ENCODE measurements around the gene SPTBN2.
"Not testable (repeated sequence)": the region's sequence is repeated elsewhere in the genome, so short reads cannot be mapped to it uniquely, and the experiment has no call there.

Gene SPTBN2

DNA sequence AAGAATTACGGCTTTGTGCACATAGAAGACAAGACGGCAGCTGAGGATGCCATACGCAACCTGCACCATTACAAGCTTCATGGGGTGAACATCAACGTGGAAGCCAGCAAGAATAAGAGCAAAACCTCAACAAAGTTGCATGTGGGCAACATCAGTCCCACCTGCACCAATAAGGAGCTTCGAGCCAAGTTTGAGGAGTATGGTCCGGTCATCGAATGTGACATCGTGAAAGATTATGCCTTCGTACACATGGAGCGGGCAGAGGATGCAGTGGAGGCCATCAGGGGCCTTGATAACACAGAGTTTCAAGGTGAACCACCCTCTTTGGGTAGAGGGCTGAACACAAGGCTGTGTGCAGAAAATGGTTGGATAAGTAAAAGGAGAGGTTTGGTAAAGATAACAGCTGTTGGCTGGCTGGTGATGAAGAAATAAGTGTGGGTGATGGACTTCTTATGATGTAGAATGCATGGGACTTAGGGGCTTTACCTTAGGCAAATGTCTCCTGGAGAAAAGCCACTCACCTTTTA is 89.1 kb downstream of the SPTBN2 start:
- H3K4me1 ChIP-seq (ENCODE audit: control insufficient read depth, low read depth, low read length); H2BK5ac ChIP-seq (ENCODE audit: low read length); H4K8ac ChIP-seq (ENCODE audit: low read depth, low read length); H3K23ac ChIP-seq (ENCODE audit: low read length); H2BK120ac ChIP-seq (ENCODE audit: low read depth, low read length); H2AK5ac ChIP-seq (ENCODE audit: low read length); H3K36me3 ChIP-seq (ENCODE audit: control insufficient read depth, insufficient read depth, low read length); H3K79me1 ChIP-seq (ENCODE audit: low read length); DNase-seq; H3K4me3 ChIP-seq (ENCODE audit: low read length); H4K5ac ChIP-seq (ENCODE audit: low read length); H3K4ac ChIP-seq (ENCODE audit: low read depth, low read length); H3K27me3 ChIP-seq (ENCODE audit: insufficient read depth, low read length, poor library complexity); H3K18ac ChIP-seq (ENCODE audit: low read length); H2BK15ac ChIP-seq (replicated peaks; ENCODE audit: low read depth); H3K27ac ChIP-seq (ENCODE audit: low read depth, low read length): not testable (repeated sequence)
- no CpG with 5 or more reads among the region's 10 CpGs for WGBS (ENCODE audit: extremely low coverage, insufficient coverage, low lambda C conversion rate)
- H3K4me2 ChIP-seq (ENCODE audit: low read length), result peak overlapping the region; percentile 60
- H3K9ac ChIP-seq (ENCODE audit: low read length), result peak overlapping the region; percentile 64
- H3K79me2 ChIP-seq (ENCODE audit: control insufficient read depth, insufficient read depth, low read length), result peaks cover 71% of the 10 kb centered on the region
- peak overlapping the region; percentile 9 for H3K56ac ChIP-seq (ENCODE audit: low read length)

DNA sequence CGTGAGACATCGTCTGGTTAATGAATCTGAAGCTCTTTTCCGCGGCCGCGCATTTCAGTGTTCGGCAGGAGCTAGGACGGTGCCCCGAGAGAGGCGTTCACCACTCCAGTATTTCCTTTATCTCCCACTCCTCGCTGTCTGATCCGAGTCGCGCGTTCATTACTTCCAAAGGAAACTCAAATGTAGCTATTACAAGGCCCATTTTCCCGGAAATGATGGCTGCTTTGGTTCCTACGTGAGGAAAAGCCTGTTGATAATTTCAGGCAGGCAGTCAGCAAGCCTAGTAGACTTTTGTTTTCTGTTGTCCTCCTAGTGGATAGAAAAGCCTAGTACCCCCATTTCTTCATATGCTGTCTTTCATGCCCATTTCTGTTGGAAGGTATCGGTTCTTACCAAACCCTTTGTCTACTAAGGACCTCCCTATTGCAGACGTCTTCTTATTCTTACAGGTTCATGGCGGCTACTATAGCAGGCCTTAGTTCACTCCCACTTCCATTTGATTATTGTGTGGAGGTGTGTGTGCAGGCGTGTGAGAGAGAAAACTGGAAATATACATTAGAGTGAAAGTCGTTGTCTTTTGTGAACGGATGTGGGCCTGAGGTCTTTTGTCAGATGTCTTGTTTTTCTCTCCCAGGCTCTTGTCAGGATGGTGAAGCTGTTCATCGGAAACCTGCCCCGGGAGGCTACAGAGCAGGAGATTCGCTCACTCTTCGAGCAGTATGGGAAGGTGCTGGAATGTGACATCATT is 89.8 kb downstream of the SPTBN2 start:
- Histone ChIP-seq H2BK5ac (ENCODE audit: low read length) (no peak overlapping the region), H3K18ac (ENCODE audit: low read length) (peak overlapping the region; percentile 35), H3K4ac (ENCODE audit: low read depth, low read length) (peak overlapping the region; percentile 39), H2BK120ac (ENCODE audit: low read depth, low read length) (peak overlapping the region; percentile 4), H3K4me1 (ENCODE audit: control insufficient read depth, low read depth, low read length) (peaks cover 5% of the 10 kb centered on the region), H3K79me1 (ENCODE audit: low read length) (peaks cover 1% of the 10 kb centered on the region), H3K9ac (ENCODE audit: low read length) (peak overlapping the region; percentile 97), H3K4me3 (ENCODE audit: low read length) (peak overlapping the region; percentile 95), H3K4me2 (ENCODE audit: low read length) (peak overlapping the region; percentile 89), H4K8ac (ENCODE audit: low read depth, low read length) (no peak overlapping the region), H3K36me3 (ENCODE audit: control insufficient read depth, insufficient read depth, low read length) (peaks cover 5% of the 10 kb centered on the region), H3K56ac (ENCODE audit: low read length) (peak overlapping the region; percentile 99), H2AK5ac (ENCODE audit: low read length) (no peak overlapping the region), H3K27ac (ENCODE audit: low read depth, low read length) (peak overlapping the region; percentile 88), H3K27me3 (ENCODE audit: insufficient read depth, low read length, poor library complexity) (no peaks in the 10 kb centered on the region), H4K5ac (ENCODE audit: low read length) (no peak overlapping the region), H3K79me2 (ENCODE audit: control insufficient read depth, insufficient read depth, low read length) (peaks cover 67% of the 10 kb centered on the region), H2BK15ac (replicated peaks; ENCODE audit: low read depth) (no peak overlapping the region), H3K23ac (ENCODE audit: low read length) (peak overlapping the region; percentile 12)
- no CpG with 5 or more reads among the region's 27 CpGs for WGBS (ENCODE audit: extremely low coverage, insufficient coverage, low lambda C conversion rate)
- peak; percentile 57 for DNase-seq

DNA sequence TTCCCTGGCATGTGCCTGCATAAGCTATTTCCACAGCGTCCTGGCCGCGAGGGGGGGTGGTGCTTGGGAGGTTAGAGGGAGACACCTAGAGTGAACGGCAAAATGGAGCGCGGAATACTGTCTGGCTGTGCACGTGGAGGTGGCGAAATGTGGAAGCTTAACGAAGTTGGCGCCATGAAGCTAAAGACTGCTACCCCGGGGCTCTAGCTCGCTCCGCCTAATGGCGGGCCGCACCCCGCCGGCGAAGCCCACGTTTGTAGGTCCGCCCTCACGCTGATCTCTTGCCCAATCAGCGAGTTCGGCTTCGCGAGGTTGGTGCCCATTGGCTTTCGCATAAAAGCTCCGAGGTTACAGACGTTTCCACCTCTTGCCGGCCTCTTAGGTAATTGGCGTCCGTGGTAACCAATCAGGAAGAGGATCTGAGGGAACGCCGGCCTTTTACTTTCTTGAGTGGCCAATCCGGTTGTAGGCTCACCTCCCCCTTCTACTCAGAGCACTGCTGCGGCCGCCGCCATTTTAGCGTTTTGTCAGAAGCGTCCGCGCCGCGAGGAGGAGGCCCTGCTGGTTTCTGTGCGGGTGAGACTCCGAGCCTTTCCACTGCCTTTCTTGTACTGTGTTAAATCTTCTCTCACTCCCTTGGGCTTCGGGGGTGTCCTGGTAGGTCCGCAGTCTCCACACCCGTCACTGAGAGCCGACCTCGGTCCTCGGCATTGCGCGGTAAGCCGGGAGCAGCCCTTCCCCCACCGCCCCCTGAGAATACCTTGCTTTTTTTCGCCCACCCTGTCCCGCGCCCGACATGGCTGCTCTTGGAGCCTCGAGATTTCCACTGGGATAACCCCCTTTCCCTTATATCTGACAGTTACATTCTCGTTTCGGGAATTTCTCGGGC is 90.6 kb downstream of the SPTBN2 start, which contains the start of gene RBM4:
TSS of gene RBM4 (plus strand) at position 527 of the 889 bp plus-strand sequence. CDS start 1,009 bp downstream, outside the sequence.
- Histone ChIP-seq H3K4me3 (ENCODE audit: low read length) (peak within 1 kb of the TSS; percentile 95), H4K8ac (ENCODE audit: low read depth, low read length) (peak within 1 kb of the TSS; percentile 94), H4K5ac (ENCODE audit: low read length) (no peak within 1 kb of the TSS), H2BK5ac (ENCODE audit: low read length) (peak within 1 kb of the TSS; percentile 92), H3K36me3 (ENCODE audit: control insufficient read depth, insufficient read depth, low read length) (peaks cover 4% of the 10 kb centered on the region), H3K18ac (ENCODE audit: low read length) (peak within 1 kb of the TSS; percentile 35), H3K79me2 (ENCODE audit: control insufficient read depth, insufficient read depth, low read length) (peaks cover 61% of the 10 kb centered on the region), H2AK5ac (ENCODE audit: low read length) (peak within 1 kb of the TSS; percentile 52), H3K4ac (ENCODE audit: low read depth, low read length) (peak within 1 kb of the TSS; percentile 39), H3K27ac (ENCODE audit: low read depth, low read length) (peak within 1 kb of the TSS; percentile 88), H2BK120ac (ENCODE audit: low read depth, low read length) (peak within 1 kb of the TSS; percentile 4), H3K79me1 (ENCODE audit: low read length) (peaks cover 1% of the 10 kb centered on the region), H3K23ac (ENCODE audit: low read length) (peak within 1 kb of the TSS; percentile 99), H3K56ac (ENCODE audit: low read length) (peak within 1 kb of the TSS; percentile 99), H3K9ac (ENCODE audit: low read length) (peak within 1 kb of the TSS; percentile 97), H3K27me3 (ENCODE audit: insufficient read depth, low read length, poor library complexity) (no peaks in the 10 kb centered on the region), H3K4me1 (ENCODE audit: control insufficient read depth, low read depth, low read length) (peaks cover 5% of the 10 kb centered on the region), H2BK15ac (replicated peaks; ENCODE audit: low read depth) (no peak within 1 kb of the TSS), H3K4me2 (ENCODE audit: low read length) (peak within 1 kb of the TSS; percentile 89)
- WGBS (ENCODE audit: extremely low coverage, insufficient coverage, low lambda C conversion rate), result no CpG with 5 or more reads among the region's 63 CpGs
- peak; percentile 100 for DNase-seq

DNA sequence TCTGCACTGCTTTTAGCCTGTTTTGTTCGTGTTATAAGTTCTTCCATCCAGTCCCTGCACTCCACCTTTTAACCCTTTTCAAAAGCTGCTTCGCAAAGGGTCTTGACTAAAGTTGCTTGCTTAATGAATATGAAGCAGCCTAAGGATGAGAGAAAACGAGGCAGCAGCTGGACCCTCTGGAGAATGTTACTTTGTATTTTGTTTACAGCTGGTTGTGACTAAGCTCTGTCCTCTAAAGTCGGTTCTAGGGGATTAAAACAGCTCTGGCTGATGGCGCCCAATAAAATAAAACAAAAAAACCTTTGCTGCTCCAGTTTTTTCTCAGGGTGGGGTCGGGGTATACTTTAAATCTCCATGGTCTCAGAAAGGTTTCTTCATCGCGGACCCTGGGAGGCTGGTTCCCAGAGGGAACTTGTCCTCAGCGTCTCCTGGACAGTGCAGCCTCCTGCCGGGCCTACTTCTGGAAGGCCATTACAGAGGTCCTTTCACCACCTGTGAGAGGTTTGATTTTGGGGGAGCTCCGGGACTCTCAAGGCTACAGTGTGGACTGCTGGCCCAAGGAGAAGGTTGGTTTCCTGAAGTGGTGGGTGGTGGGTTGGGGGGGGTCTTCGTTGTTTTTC is 91.3 kb downstream of the SPTBN2 start:
- Histone ChIP-seq H4K5ac (ENCODE audit: low read length) (no peak overlapping the region), H3K18ac (ENCODE audit: low read length) (peak overlapping the region; percentile 21), H4K8ac (ENCODE audit: low read depth, low read length) (peak overlapping the region; percentile 94), H3K4me1 (ENCODE audit: control insufficient read depth, low read depth, low read length) (peaks cover 5% of the 10 kb centered on the region), H3K79me1 (ENCODE audit: low read length) (peaks cover 1% of the 10 kb centered on the region), H3K4me2 (ENCODE audit: low read length) (peak overlapping the region; percentile 66), H3K56ac (ENCODE audit: low read length) (peak overlapping the region; percentile 92), H3K79me2 (ENCODE audit: control insufficient read depth, insufficient read depth, low read length) (peaks cover 55% of the 10 kb centered on the region), H2BK5ac (ENCODE audit: low read length) (no peak overlapping the region), H2BK120ac (ENCODE audit: low read depth, low read length) (no peak overlapping the region), H3K27ac (ENCODE audit: low read depth, low read length) (peak overlapping the region; percentile 69), H3K23ac (ENCODE audit: low read length) (peak overlapping the region; percentile 29), H3K36me3 (ENCODE audit: control insufficient read depth, insufficient read depth, low read length) (peaks cover 2% of the 10 kb centered on the region), H3K4me3 (ENCODE audit: low read length) (no peak overlapping the region), H2BK15ac (replicated peaks; ENCODE audit: low read depth) (no peak overlapping the region), H3K27me3 (ENCODE audit: insufficient read depth, low read length, poor library complexity) (no peaks in the 10 kb centered on the region), H3K4ac (ENCODE audit: low read depth, low read length) (no peak overlapping the region), H3K9ac (ENCODE audit: low read length) (peak overlapping the region; percentile 88), H2AK5ac (ENCODE audit: low read length) (no peak overlapping the region)
- WGBS (ENCODE audit: extremely low coverage, insufficient coverage, low lambda C conversion rate), result no CpG with 5 or more reads among the region's 12 CpGs
- DNase-seq, result no peak

DNA sequence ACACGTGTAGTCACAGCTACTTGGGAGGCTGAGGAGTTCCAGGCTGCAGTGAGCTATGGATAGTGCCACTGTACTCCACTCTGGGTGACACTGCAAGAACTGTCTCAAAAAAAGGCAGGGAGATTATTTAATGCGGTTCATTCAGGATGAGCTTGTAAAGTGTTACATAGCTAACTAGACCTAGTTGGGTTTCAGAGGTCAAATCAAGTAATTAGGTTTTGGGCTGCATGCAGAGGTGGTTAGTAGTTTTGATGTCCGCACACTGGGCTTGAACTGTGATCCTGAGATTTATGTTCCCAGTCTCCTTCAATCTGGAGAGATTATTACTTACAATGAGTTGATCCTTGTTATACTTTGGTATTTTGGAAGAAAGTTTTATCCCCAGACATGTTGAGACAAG is 92.6 kb downstream of the SPTBN2 start:
- no CpG with 5 or more reads among the region's 3 CpGs for WGBS (ENCODE audit: extremely low coverage, insufficient coverage, low lambda C conversion rate)

More for the DNA sequence above, 92.6 kb downstream of the SPTBN2 start:
- no peak overlapping the region for H2AK5ac ChIP-seq (ENCODE audit: low read length)
- DNase-seq, result no peak
- H3K23ac ChIP-seq (ENCODE audit: low read length), result no peak overlapping the region
- H2BK120ac ChIP-seq (ENCODE audit: low read depth, low read length), result no peak overlapping the region
- H3K4me1 ChIP-seq (ENCODE audit: control insufficient read depth, low read depth, low read length), result peaks cover 5% of the 10 kb centered on the region
- no peak overlapping the region for H3K27ac ChIP-seq (ENCODE audit: low read depth, low read length)
- H3K4ac ChIP-seq (ENCODE audit: low read depth, low read length), result no peak overlapping the region
- H3K4me3 ChIP-seq (ENCODE audit: low read length), result no peak overlapping the region
- no peak overlapping the region for H4K5ac ChIP-seq (ENCODE audit: low read length)
- H3K18ac ChIP-seq (ENCODE audit: low read length), result no peak overlapping the region
- H3K9ac ChIP-seq (ENCODE audit: low read length), result no peak overlapping the region
- peaks cover 7% of the 10 kb centered on the region for H3K36me3 ChIP-seq (ENCODE audit: control insufficient read depth, insufficient read depth, low read length)
- no peak overlapping the region for H2BK5ac ChIP-seq (ENCODE audit: low read length)
- no peak overlapping the region for H3K4me2 ChIP-seq (ENCODE audit: low read length)
- H3K56ac ChIP-seq (ENCODE audit: low read length), result no peak overlapping the region
- H4K8ac ChIP-seq (ENCODE audit: low read depth, low read length), result no peak overlapping the region
- no peak overlapping the region for H2BK15ac ChIP-seq (replicated peaks; ENCODE audit: low read depth)
- H3K27me3 ChIP-seq (ENCODE audit: insufficient read depth, low read length, poor library complexity), result no peaks in the 10 kb centered on the region
- H3K79me1 ChIP-seq (ENCODE audit: low read length), result peaks cover 6% of the 10 kb centered on the region
- peaks cover 50% of the 10 kb centered on the region for H3K79me2 ChIP-seq (ENCODE audit: control insufficient read depth, insufficient read depth, low read length)
